ENCODE results near the gene OTUD1.
"Not testable (repeated sequence)": the region's sequence is repeated elsewhere in the genome, so short reads cannot be mapped to it uniquely, and the experiment has no call there.

Gene OTUD1, protein sequence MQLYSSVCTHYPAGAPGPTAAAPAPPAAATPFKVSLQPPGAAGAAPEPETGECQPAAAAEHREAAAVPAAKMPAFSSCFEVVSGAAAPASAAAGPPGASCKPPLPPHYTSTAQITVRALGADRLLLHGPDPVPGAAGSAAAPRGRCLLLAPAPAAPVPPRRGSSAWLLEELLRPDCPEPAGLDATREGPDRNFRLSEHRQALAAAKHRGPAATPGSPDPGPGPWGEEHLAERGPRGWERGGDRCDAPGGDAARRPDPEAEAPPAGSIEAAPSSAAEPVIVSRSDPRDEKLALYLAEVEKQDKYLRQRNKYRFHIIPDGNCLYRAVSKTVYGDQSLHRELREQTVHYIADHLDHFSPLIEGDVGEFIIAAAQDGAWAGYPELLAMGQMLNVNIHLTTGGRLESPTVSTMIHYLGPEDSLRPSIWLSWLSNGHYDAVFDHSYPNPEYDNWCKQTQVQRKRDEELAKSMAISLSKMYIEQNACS

DNA sequence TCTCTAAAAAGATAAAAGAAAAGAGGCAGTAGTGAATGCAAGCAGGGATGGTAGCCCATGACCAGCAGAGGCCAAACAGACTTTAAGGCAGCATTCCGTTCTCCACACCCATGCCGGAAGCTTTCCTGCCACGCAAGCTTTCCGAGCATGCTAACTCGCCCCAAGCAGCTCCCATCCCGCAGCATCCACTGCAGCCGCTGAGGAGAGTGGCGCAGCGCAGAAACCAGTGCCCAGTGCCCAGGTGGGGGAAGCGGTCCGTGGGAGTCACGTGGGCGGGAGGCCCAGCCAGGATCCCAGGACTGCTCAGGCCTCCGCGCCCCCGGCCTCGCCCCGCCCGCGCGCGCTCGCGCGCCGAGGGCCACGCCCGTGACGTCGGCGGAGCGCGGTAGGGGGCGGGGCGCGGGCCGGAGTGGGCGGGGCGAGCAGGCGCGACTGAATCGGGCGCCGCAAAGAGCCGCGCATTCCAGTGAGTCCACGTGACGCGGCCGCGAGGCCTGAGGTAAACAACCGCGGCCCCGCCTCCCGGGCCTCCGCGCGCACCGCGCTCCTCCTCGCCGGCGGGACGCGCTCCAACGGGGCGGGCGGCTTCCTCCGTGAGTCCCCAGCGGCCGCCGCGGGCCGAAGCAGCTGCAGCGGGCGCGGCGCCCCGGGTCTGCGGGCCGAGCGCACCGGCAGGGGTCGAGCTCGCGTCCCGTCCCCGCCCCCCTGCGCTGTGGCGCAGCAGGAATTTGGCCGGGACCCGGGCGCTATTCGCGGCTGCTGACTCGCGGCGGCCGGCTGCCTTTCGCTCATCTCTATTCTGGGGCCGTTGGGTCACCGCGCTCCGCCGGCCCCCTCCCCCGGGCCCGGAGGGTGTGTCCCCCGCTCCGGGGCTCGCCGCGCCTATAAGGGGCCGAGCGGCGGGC is at the start of gene OTUD1:
Gene OTUD1, plus strand, starts transcription at position 529 of the 905 bp plus-strand sequence. CDS start 383 bp downstream, outside the sequence.
- DNase-seq: peak; percentile 92

DNA sequence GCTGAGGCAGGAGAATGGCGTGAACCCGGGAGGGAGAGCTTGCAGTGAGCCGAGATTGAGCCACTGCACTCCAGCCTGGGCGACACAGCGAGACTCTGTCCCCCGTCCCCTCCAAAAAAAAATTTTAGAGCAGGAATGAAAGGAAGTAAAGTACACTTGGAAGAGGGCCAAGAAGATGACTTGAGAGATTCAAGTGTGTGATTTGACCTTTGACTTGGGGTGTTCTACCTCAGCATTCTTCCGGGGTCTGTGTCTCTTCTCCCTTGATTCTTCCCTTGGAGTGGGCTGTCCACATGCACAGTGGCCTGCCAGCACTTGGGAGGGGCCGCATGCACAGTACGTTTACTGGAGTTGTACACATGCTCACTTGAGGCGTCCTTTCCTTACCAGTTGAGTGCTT is 48.5 kb upstream of the OTUD1 start:
- DNase-seq: not testable (repeated sequence)

DNA sequence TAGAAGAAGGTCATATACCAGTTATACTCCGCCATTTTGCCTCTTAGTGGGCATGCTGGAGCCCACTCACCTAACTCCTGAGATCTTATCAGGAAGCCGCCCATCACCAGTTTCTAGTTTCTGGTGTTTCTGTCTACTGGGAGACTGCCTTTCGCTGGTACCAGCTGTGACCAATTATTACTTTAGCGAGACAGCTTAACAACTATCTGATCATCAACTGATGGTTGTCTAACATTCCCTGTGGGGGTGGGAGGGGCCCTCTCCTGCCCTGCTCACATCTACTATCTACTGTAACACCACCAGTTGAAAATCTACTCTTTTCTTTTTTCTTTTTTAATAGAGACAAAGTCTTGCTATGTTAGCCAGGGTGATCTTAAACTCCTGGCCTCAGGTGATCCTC is 48.1 kb upstream of the OTUD1 start:
- no peak for DNase-seq

DNA sequence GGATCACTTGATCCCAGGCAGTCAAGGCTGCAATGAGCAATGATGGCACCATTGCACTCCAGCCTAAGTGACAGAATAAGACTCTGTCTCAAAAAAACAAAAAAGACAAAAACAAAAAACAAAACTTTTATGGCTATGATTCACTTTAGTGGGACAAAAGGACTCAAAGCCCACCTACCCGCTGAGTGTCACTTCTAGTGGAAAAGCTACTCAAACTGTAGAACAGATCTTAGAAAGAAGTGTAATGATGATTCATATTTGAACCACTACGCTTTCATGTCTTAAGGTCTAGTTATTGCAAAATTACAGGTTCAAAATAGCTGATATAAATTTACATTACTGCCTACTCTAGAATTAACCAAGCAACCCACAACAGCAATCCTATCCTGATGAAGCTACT is 47.1 kb upstream of the OTUD1 start:
- peak; percentile 4 for DNase-seq

DNA sequence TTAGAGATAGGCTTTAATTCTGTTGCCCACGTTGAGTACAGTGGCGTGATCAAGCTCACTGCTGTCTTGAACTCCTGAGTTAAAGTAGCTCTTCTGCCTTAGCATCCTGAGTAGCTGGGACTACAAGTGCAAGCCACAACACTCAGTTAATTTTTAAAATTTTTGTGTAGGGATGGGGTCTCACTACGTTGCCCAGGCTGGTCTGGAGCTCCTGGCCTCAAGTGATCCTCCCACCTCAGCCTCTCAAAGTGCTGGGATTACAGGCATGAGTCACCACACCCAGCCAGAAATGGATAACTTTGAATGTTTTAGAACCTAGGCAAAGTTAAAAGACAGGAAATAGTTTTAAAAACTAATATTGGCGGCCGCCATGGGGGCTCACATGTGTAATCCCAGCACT is 43.9 kb upstream of the OTUD1 start:
- DNase-seq: no peak

DNA sequence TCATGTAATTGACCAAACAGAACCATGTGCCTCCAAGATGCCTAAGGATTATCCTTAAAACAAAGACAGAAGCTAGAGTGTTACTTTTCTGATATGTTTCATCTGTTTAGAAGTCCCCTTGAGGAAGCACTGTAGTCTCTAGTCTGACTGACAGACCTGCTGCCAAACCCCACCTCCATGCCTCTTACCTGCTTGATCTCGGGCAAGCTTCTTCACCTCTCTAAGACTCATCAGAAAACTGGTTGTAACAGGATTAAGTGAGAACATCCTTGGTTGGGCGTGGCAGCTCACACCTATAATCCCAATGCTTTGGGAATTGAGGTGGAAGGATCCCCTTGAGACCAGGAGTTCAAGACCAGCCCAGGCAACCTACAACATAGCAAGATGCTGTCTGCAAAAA is 42.2 kb upstream of the OTUD1 start:
- DNase-seq: no peak

DNA sequence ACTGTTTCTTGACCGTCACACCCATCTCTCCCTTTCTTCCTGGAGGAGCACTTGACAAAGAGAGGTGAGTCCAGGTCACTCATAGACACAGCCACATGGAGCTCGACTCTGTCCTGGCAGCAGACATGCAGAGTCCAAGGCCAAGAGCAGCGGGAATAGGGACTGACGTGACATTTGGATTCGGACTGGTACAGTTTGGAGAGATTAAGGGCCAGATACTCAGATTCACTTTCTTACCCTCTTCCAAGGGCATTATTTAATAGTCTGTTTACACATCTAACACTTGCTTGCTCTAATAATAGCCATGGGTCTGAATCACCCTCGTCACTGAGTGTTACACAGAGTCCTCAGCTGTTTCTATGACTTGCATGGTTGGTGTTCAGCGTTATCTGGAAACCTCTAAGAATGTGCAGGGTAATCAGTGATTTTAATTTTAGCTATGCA is 39.2 kb upstream of the OTUD1 start:
- DNase-seq: no peak

DNA sequence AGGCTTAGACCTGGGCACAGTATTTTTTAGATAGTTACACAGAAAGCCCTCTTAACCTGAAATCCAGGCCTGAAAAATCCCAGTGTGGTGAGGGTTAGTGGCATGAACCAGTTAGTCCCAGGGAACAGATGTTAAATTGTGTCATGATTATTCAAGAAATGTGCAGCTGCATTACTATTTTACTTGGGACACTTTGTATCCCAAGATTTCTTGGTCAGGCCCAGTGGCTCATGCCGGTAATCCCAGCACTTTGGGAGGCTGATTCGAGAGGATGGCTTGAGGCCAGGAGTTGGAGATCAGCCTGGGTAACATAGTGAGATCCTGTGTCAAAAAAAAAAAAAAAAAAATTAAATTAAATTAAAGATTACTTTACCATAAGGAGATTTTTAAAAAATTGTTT is 36.0 kb upstream of the OTUD1 start:
- no peak for DNase-seq

DNA sequence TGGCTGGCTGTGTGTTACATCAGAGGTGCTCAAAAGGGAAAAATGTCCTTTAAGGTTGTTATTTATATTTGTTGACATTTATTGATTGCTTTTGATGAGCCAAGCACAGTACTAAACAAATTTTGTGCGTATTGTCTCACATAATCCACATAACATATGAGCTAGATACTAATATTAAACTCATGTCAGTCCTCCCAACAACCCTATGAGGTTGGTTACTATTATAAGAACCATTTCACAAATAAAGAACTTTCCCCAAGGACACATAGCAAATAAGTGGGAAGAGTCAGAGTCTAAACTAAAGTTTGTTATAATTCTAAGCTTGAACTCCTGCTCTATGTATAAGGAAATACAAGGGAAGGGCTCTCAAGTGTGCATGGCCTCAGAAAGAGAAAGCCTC is 35.6 kb upstream of the OTUD1 start:
- no peak for DNase-seq

DNA sequence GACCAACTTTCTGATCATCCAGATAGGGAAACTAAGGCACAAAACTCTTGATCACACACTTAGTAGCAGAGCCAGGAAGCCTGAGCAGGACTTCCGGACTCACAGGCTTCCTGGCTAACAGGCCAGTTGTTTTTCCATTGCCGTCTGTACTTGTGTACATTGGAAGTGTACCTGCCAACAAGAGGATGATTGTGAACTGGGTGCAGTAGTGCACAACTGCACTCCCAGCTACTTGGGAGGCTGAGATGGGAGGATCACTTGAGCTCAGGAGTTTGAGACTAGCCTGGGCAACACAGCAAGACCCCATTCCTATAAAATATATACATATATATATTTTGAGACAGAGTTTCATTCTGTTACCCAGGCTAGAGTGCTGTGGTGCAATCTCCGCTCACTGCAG is 35.2 kb upstream of the OTUD1 start:
- DNase-seq: no peak

DNA sequence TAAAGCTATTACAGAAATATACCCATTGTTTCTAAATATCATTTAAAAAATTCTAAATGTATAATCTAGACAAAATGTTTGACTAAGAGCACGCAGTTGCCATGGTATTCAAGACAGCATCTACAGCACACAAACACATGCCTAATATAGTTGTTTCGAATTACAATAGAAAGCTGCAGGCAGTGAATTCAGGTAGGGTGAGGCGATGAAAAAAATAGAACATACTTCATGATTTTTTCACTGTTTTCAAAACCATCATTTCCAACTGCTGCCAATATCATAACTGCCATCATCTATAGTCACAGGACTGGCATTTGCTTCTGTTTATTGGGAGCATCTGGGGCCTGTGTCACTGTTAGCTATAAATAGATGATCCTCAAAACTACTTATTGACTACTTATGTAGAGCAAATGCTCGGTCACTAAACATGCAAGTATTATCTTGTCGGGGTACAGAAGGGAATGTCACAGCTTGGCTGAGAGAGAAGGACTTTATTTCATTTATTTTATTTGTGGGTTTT is 34.4 kb upstream of the OTUD1 start:
- DNase-seq: no peak

DNA sequence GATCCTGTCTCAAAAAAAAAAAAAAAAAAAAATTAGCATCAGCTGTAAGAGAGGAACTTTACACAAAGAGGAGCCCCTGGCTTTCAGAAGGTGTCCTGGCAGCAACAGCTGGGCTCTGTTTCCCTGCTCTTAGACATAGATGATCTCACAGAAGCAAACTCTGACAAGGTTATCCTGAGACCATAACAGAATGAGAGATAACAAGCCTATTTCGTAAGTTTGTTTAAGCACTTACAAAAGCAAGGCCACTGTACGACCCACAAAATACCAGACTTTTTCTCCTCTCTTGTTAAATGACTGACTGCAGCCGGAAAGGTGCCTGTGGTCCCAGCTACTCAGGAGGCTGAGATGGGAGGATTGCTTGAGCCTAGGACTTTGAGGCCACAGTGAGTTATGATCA is 33.3 kb upstream of the OTUD1 start:
- no peak for DNase-seq

DNA sequence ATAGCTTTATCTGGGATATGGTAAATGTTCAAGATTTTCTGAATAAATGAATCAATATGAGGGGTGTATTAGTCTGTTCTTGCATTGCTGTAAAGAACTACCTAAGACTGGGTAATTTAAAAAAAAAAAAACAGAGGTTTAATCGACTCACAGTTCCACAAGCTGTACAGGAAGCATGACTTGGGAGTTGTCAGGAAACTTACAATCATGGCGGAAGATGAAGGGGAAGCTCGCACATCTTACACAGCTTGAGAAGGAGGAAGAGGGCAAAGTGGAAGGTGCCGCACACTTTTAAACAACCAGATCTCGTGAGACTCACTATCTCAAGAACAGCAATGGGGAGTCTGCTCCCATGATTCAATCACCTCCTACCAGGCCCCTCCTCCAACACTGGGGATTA is 32.5 kb upstream of the OTUD1 start:
- no peak for DNase-seq

DNA sequence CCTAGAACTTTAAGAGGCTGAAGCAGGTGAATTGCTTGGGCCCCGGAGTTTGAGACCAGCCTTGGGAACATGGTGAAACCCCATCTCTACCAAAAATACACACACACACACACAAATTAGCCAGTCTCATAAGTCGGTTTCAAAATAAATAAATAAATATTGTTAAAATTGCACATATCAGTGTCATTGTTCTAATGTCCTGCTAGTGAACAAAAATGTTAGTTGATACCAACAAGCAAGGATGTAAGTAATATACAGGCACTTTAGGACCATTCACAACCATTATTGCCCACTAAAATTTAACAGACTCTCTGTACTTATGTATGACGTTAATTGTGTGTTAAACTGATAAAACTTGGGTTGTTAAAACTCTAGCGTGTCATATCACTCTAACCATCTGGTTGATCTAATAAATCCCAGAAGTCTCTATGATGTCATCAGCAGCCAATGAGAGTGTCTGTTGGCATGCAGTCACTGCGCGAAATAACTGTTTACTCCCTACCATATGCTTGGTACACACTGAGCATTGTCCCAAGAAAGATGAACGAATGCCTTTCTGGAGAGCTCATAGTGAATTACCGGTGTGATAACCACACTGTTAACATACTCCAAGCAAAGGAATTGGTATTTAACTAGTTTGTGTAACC is 30.4 kb upstream of the OTUD1 start:
- no peak for DNase-seq

DNA sequence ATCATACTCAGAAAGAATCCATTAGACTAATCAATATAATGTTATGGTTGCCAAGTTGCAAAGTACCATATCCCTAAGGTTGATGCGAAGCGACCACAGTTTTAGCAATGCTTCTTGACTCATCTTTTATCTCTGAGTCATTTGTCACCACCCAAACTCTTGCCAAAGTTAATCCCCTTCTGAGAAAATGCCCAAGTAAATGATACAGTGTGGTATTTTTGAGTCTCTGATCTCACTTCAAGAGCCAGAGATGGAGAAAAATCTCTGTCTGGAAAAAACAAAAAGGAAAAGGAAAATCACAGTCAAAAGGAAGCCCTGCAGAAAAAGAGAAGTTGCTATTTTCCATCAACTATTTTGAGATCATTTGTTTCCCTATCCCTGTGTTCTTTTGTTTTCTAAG is 26.7 kb upstream of the OTUD1 start:
- DNase-seq: no peak

DNA sequence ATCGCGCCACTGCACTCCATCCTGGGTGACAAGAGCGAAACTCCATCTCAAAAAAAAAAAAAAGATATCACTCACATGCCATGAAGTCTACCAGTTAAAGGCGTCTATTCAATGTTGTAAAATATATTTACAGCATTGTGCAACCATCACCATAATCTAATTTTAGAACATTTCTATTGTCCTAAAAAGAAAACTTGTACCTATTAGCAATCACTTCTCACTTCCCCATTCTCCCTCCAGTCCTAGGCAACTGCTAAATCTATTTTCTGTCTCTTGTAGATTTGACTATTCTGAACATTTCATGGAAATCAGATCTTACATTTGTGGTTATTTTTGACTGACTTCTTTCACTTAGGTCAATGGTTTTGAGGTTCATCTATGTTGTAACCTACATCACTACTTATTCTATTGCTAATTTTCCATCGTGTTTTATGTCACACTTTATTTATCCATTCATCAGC is 25.2 kb upstream of the OTUD1 start:
- no peak for DNase-seq

DNA sequence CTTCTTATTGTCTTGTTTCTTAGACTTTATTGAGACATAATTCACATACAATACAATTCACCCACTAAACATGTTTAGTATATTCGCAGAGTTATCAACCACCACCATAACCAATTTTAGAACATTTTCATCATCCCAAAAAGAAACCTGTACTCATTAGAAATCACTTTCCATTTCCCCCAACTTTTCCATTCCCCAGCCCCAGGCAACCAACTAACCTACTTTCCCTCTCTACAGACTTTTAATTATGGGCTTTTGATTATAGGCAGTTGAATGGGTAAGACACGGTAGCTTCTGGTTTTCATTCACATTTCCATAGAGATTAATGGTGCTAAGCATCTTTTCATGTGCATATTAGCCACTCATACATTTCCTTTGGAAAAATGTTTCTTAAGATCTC is 24.2 kb upstream of the OTUD1 start:
- no peak for DNase-seq

DNA sequence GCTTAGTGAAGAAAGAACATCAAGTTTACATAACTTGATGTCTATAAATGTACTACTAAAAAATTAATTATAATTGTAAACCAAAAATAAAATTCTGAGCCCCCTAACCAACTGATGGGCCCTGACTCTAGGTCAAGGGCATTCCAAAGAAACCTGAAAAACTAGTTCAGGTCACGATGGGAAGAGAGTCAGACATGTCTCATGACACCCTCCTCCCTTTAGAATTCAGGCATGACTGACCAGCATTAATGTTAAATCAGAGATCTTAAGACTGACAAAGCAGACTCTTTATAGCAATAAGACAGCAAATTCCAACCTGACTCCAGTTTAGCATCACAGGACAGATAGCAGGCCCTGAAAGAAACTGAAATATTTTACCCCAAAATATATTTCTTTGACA is 21.6 kb upstream of the OTUD1 start:
- DNase-seq: no peak

DNA sequence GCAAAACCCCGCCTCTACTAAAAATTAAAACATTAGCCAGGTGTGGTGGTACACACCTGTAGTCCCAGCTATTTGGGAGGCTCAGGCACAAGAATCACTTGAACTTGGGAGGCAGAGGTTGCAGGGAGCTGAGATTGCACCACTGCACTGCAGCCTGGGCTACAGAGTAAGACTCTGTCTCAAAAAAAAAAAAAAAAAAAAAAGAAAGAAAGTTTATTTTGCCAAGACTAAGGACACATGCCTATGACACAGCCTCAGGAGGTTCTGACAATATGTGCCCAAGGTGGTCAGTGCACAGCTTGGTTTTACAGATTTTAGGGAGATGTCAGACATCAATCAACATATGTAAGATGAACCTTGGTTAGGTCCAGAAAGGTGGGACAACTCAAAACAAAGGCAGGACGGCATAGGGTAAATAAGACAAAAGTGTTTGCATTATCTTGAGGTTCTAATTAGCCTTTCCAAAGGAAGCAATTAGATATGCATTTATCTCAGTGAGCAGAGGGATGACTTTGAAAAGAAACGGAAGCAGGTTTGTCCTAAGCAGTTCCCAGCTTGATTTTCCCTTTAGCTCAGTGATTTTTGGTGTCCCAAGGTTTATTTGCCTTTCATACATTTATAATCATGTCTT is 20.7 kb upstream of the OTUD1 start:
- DNase-seq: no peak

DNA sequence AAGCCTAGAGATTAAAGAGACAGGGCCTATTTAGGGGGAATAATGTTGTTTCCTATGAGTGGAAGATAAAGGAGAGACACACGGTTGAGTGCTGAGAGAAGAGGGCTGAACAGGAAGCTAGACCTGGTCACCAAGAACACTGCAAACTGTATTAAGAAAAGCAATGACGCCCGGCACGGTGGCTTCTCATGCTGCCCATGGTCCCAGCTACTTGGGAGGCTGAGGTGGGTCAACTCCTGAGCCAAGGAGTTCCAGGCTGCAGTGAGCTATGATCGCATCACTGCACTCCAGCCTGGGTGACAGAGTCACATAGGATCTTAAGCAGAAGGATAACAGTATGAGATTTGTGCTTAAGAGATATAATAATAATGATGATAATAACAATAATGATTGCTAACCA is 19.7 kb upstream of the OTUD1 start:
- DNase-seq: no peak

DNA sequence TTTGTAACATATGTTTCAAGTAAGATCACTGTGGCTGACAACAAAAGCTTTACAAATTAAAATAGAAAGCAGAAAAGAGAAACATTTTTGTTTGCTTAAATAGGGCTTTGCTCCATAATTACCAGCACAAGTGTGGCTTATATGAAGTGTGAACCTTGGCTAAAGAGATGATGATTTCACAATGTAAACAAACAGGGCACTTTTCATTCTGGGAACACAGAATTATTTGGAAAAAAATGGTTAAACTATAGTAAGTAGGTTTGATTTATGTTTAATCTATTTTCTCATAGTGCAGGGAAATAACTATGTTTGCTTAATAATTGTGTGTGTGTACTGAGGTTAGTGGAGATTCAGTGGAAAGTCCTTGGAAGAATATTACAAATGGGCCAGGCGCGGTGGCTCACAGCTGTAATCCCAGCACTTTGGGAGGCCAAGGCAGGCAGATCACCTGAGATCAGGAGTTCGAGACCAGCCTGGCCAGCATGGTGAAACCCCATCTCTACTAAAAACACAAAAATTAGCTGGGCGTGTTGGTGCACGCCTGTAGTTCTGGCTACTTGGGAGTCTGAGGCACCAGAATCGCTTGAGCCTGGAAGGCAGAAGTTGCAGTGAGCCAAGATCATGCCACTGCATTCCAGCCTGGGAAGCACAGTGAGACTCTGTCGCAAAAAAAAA is 19.1 kb upstream of the OTUD1 start:
- no peak for DNase-seq

DNA sequence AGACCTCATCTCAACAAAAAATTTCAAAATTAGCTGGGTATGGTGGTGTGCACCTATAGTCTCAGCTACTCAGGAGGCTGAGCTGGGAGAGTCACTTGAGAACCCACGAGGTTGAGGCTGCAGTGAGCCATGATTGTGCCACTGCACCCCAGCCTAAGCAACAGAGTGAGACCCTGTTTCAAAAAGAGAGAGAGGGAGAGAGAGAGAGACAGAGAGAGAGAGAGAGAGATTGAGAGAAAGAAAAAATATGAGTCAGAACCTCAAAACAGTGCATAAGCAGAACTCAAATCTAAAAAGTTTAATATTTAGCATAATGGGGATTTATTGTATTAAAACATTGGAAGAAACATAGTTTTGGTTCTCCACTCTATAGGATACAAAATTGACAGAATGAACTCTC is 17.5 kb upstream of the OTUD1 start:
- no peak for DNase-seq
